ENCODE data around the gene ERC2. TPM values are rescaled to one million over a fixed set of nuclear protein-coding genes. Genes with fewer than 3 reads are reported as not detected.

ERC2 gene
- total RNA-seq, 3 donors from 2014 or later (not counting 1 experiment from before 2014, with no cell fraction given) = not detected

- H3K9me3 ChIP-seq (ENCODE audit: control insufficient read depth, insufficient read depth, low read length) = no peaks in the 10 kb centered on the region
- H3K36me3 ChIP-seq (ENCODE audit: control insufficient read depth, insufficient read depth, low read length) = no peaks in the 10 kb centered on the region
- no peaks in the 10 kb centered on the region for H3K36me3 Mint-ChIP-seq
- TF ChIP-seq CTCF (IDR thresholded peaks at IDR 0.05) = no peak
- H3K4me1 Mint-ChIP-seq = no peaks in the 10 kb centered on the region
- ATAC-seq (no peak), DNase-seq (no peak)
- H3K9me3 Mint-ChIP-seq = peaks cover 4% of the 10 kb centered on the region in 2 donors
- intact Hi-C loops (cut with micrococcal nuclease) = no loop called here
- H3K27me3 ChIP-seq (ENCODE audit: control insufficient read depth, insufficient read depth, low read length) = no peaks in the 10 kb centered on the region
- H3K27ac ChIP-seq (ENCODE audit: low read length) = no peak overlapping the region
- no peak overlapping the region for H3K27ac Mint-ChIP-seq
- no peak overlapping the region for H3K4me3 ChIP-seq (ENCODE audit: low read length)
- no peak overlapping the region for H3K4me3 Mint-ChIP-seq
- no peaks in the 10 kb centered on the region for H3K4me1 ChIP-seq (ENCODE audit: control insufficient read depth, insufficient read depth, low read length)
- WGBS (ENCODE audit: insufficient coverage) = 79% methylated on average over 6 of the region's 6 CpGs
- no peaks in the 10 kb centered on the region for H3K27me3 Mint-ChIP-seq (ENCODE audit: low read depth in 2 of 2)
Measured at GRCh38 chr3:55978953-55979352, 489.3 kb downstream of the ERC2 start.

DNA sequence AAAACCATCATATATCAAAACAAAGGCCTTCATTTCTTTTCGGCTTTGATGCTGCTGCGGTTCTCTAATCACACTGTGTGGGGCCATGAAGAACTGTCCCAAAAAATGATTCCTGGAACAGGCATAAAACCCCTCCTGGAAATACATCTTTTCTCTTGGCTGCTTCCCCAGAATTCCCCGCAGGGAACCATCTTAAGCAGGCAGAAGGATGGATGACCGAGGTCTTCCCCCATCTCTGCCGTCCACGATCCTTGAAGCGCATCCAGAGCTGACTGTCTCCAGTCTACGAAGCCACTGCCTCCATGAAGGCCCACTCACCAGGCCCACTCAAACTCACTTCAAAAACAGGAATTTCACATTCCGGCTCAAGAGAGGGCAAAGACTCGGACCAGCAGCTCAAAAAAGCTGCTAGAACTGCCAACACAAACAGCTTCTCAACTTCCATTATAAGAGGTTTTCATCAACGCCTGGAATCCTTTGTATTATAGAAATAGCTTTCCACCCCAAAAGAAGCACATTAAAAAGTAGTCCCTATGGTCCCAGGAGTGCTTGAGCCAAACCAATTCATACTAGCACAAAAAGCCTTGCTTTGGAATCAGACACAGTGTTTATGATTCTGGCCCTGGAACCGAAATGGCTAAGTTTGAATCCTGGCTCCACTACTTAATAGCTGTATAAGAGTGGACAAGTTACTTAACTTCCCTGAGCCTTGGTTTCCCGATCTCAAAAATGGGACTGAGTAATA is 493.7 kb downstream of the ERC2 start:
- intact Hi-C loops (cut with micrococcal nuclease) = no loop called here
- Histone ChIP-seq H3K27ac (ENCODE audit: low read length) (no peak overlapping the region), H3K36me3 (ENCODE audit: control insufficient read depth, insufficient read depth, low read length) (no peaks in the 10 kb centered on the region), H3K4me3 (ENCODE audit: low read length) (no peak overlapping the region), H3K4me1 (ENCODE audit: control insufficient read depth, insufficient read depth, low read length) (no peaks in the 10 kb centered on the region), H3K9me3 (ENCODE audit: control insufficient read depth, insufficient read depth, low read length) (no peaks in the 10 kb centered on the region), H3K27me3 (ENCODE audit: control insufficient read depth, insufficient read depth, low read length) (no peaks in the 10 kb centered on the region)
- DNase-seq = no peak
- no peak for TF ChIP-seq CTCF (IDR thresholded peaks at IDR 0.05)
- ATAC-seq = no peak
- H3K36me3 Mint-ChIP-seq = no peaks in the 10 kb centered on the region
- WGBS (ENCODE audit: insufficient coverage) = 91% methylated on average over 13 of the region's 13 CpGs
- no peaks in the 10 kb centered on the region for H3K27me3 Mint-ChIP-seq (ENCODE audit: low read depth in 2 of 2)
- H3K4me3 Mint-ChIP-seq = no peak overlapping the region
- H3K4me1 Mint-ChIP-seq = no peaks in the 10 kb centered on the region
- peaks cover 4 to 13% of the 10 kb centered on the region in 2 donors for H3K9me3 Mint-ChIP-seq
- H3K27ac Mint-ChIP-seq = no peak overlapping the region

DNA sequence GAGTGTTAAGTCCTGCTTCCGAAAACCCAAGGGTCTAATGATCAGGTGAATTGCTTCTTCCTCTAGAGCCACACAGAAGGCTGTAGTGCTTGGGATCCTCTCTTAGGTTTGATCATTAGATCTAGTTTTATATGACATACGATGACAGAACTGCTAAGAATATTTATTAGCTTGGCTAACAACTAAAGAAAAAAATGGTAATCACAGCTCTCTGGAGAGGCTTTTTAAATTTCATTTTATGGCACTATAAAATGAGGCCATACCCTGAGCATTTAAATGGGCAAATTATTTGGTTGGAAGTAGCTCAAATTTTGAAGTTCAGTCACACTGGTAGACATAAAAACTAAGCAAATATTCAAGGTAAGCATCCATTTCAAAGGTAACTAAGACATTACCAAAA is 498.6 kb downstream of the ERC2 start:
- Histone ChIP-seq H3K36me3 (ENCODE audit: control insufficient read depth, insufficient read depth, low read length) (no peaks in the 10 kb centered on the region), H3K4me1 (ENCODE audit: control insufficient read depth, insufficient read depth, low read length) (no peaks in the 10 kb centered on the region), H3K27ac (ENCODE audit: low read length) (no peak overlapping the region), H3K27me3 (ENCODE audit: control insufficient read depth, insufficient read depth, low read length) (no peaks in the 10 kb centered on the region), H3K4me3 (ENCODE audit: low read length) (no peak overlapping the region), H3K9me3 (ENCODE audit: control insufficient read depth, insufficient read depth, low read length) (no peaks in the 10 kb centered on the region)
- H3K4me3 Mint-ChIP-seq = no peak overlapping the region
- ATAC-seq (no peak), DNase-seq (no peak)
- H3K4me1 Mint-ChIP-seq = no peaks in the 10 kb centered on the region
- TF ChIP-seq CTCF (IDR thresholded peaks at IDR 0.05) = no peak
- H3K9me3 Mint-ChIP-seq = peaks cover 0 to 12% of the 10 kb centered on the region in 2 donors
- WGBS (ENCODE audit: insufficient coverage) = 93% methylated on average over 2 of the region's 2 CpGs
- no peaks in the 10 kb centered on the region for H3K27me3 Mint-ChIP-seq (ENCODE audit: low read depth in 2 of 2)
- no peaks in the 10 kb centered on the region for H3K36me3 Mint-ChIP-seq
- intact Hi-C loops (cut with micrococcal nuclease) = no loop called here
- H3K27ac Mint-ChIP-seq = no peak overlapping the region

DNA sequence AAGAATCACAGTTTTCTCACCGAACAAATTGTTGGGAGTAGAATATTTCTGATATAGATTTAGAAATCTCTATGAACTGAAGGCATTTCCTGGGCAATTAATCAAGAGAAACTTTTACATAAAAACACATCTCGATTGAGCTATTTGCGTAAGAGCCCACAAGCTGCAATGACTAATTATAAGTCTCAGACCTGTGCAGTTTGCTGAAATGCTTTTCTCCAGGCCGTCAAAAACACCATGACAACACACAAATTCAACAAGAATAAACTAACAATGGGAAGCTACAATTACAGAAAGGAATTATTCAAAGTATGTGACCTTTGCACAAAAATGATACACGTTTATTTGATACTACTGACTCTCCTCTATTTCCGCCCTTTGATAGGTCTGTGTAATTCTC is 499.9 kb downstream of the ERC2 start:
- no peaks in the 10 kb centered on the region for H3K4me1 Mint-ChIP-seq
- intact Hi-C loops (cut with micrococcal nuclease) = no loop called here

More for the DNA sequence above, 499.9 kb downstream of the ERC2 start:
- no peaks in the 10 kb centered on the region for H3K27me3 Mint-ChIP-seq (ENCODE audit: low read depth in 2 of 2)
- no peak overlapping the region for H3K27ac Mint-ChIP-seq
- Histone ChIP-seq H3K4me3 (ENCODE audit: low read length) (no peak overlapping the region), H3K9me3 (ENCODE audit: control insufficient read depth, insufficient read depth, low read length) (no peaks in the 10 kb centered on the region), H3K27ac (ENCODE audit: low read length) (no peak overlapping the region), H3K36me3 (ENCODE audit: control insufficient read depth, insufficient read depth, low read length) (no peaks in the 10 kb centered on the region), H3K4me1 (ENCODE audit: control insufficient read depth, insufficient read depth, low read length) (no peaks in the 10 kb centered on the region), H3K27me3 (ENCODE audit: control insufficient read depth, insufficient read depth, low read length) (no peaks in the 10 kb centered on the region)
- WGBS (ENCODE audit: insufficient coverage) = 77% methylated on average over 4 of the region's 6 CpGs
- TF ChIP-seq CTCF (IDR thresholded peaks at IDR 0.05) = no peak
- no peak overlapping the region for H3K4me3 Mint-ChIP-seq
- ATAC-seq (no peak), DNase-seq (no peak)
- peaks cover 0 to 12% of the 10 kb centered on the region in 2 donors for H3K9me3 Mint-ChIP-seq
- no peaks in the 10 kb centered on the region for H3K36me3 Mint-ChIP-seq

All from natural killer cell (primary cell).